ENCODE results near the gene NFAT5.

The NFAT5 gene

GRCh38 chr16:69745232-69745612, 179.5 kb downstream of the NFAT5 start:
- no peak for DNase-seq

DNA sequence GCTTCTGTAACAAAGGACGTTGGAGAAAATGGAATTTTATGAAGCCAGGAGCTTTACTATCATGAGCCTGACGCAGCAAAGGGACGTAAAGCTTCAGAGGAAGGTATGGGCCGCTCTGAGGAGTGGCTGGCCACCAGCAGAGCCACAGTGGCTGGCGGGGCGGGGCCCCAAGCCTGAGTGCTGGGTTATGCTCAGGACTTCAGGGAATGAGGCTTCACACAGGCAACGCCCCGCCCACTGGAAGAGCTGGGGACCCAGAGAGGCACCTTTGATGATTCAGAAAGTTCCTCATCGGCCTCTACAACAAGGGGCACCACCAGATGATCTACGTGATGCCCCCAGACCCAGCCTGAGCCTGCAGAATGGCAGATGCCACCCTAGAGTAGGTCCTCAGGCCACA, 180.2 kb downstream of the NFAT5 start:
- DNase-seq, result no peak

DNA sequence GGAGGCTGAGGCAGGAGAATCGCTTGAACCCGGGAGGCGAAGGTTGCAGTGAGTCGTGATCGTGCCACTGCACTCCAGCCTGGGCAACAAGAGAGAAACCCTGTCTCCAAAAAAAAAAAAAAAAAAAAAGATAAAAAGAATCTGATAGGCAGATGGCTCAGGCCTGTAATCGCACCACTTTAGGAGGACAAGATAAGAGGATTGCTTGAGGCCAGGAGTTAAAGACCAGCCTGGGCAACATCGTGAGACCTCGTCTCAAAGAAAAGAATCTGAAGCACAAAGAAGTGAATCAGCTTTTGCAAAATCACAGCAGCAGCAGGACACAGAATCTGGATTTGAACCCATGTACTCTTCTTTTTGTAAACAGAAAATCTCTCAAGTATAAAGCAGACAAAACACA, 181.3 kb downstream of the NFAT5 start:
- no peak for DNase-seq

DNA sequence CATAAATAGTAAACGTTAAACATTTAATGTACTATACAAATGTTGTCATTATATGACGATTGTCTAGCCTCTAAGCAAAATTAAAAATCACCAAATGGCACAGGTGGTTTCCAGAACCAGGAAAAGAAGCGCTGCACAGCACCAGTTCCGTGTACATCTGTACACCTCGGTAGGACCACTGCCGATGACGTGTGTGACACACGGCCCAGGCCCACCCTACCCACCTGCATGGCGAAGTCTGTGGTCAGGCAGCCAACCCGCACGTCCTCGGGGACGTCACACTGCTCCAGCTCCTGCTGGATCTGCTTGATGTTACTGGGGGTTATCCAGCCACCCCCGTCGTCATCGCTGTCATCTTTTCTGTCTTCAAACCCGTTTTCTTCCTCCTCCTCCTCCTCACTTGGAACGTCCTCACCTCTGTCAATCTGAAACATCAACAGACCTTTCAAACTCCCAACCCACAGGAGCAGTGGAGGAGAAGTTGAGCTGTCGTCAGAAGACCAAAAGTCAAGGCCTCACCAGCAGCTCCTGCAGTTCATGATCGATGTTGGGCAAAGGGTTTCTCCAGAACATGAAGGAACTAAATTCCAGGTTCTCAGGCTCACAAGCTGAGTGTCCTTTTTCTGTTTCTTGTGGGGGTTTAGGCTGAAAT, 183.1 kb downstream of the NFAT5 start:
- DNase-seq, result no peak

DNA sequence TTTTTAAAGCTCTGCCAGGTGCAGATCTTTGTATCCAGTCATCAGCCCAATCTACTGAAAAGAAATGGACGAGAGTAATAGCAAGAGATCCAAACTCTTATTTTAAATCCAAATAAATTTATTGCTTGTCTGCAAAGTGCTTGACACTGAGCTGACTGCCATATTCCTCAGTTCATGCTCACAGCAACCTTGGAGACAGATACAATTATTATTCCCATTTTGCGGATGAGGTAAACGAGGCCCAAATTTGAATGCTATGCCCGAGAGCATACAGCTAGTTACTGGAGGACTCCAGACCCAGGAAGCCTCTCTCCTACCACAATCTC, 188.3 kb downstream of the NFAT5 start:
- DNase-seq, result no peak

Measured in activated gamma-delta T cell treated with Interleukin-2 at 50 U/mL for 16 hours (primary cell).